CD4-positive, alpha-beta T cell treated with Interleukin-6 for 4 hours (primary cell): ENCODE measurements around the gene PCSK6.

Experiments
- DNase-seq: peaks from one replicate; pipeline ENCODE4 v3.0.0-alpha.2; 2020; ENCODE audit warnings: mixed read lengths

The PCSK6 gene

DNA sequence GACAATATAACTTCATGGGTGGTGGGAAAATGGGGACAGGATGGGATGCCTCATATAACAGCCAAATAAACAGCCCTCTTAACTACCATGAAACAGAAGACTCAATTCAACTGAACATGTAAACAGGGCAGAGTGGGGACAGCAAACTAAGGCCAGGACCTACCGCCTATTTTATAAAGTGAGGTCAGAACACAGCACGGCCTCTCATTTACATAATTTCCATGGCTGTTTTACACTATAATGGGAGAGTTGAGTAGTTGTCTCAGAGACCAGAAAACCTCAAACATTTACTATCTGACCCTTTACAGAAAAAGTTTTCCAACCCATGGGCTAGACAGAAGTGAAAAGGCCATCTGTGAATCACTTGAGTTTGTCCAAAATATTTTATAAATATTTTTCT is 137.8 kb downstream of the PCSK6 start:
- DNase-seq = no peak

DNA sequence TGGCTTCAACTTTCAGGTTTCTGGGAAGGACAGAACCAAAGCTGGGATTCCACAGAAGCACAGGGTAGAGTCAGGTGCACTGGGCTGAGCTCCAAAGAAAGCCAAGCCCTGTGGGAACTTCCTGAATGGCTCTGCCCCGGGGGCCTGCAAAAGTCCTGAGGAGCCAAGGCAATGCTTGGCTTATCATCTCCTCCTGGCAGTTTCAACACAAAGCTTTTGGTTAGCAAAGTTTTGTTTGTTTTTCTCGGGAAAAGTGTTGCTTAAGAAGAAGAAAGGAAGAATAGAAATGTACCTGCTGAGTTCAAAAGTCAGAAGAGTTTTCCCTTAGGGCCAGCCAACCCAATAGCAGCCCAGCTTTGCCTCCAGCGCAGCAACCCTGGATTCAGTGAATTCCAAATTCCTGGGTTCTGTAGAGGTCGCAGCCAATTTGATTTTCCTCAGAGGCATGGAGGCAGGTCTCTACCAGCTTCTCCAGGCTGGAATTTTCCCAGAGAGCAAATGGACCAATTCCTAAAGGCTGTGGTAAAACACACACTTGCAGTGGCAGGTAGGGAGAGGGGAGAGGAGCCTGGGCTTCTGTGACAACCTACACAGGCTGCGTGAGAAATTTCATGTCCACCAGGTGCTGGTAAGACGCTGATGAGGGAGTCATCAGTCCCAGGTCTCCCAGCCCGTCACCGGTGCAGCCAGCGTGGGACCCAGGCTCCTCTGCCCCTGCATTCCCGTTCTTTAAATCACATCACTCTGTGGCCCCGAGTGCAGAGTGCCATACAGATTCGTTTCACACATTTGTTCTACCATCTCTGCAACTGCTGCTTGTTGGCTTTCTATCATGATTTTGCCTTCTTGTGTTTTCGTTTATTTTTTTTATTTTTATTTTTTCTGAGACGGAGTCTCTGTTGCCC is 140.2 kb downstream of the PCSK6 start:
- DNase-seq = no peak

DNA sequence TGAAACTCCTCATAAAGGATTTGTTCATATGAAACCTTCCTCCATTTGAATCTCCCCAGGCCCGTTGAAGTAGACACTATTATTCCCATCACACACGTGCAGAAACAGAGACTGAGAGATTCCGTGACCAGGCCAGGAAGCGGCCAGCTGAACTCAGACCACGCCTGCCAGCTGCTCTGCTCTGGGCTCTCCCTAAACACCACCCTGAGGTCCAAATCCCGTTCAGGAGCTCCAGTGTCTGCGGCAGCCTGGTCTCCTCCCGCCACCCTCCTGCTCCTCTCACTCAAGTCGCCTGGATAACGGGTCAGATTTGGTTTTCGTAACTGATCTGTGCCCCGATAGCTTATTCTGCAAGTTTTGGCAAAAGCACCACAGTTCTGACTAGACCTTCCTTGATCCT is 140.9 kb downstream of the PCSK6 start:
- no peak for DNase-seq

DNA sequence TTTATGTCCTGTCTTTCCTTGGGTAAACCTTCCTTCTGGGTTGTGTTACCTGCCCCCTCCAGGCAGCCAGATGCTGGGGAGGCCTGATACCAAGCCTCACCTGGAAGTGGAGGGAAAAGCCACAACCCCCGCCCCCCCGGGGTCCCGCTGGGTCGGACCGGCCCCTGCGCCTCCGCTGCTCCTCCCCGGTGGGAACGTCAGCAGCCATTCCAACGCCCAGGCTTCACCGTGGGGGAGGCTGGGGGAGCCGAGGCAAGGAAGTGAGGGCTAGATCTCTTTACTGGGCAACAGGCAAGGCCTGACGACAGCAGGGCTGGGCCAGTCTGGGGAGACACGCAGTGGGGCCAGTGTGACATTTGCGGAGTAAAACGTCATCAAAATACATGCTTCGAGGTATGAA is 141.5 kb downstream of the PCSK6 start:
- DNase-seq = no peak

DNA sequence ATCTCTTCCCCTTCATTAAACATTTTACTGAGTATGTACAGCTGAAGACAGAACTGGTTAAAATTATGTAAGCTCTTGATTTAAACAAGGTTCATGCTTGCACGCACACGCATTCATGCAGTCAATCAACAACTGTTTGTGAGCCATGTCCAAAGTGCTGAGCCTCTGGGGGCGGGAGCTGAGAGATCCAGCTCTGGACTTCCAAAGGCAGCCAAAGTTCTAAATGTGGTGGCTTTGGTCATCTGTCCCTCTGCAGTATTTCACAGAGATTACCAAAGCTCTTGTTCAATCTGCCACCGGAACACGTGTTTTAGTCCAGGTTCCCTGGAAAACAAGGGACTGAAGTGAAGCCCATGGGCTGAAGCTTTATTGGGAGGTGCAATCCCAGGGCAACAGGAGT is 142.1 kb downstream of the PCSK6 start:
- DNase-seq = no peak

DNA sequence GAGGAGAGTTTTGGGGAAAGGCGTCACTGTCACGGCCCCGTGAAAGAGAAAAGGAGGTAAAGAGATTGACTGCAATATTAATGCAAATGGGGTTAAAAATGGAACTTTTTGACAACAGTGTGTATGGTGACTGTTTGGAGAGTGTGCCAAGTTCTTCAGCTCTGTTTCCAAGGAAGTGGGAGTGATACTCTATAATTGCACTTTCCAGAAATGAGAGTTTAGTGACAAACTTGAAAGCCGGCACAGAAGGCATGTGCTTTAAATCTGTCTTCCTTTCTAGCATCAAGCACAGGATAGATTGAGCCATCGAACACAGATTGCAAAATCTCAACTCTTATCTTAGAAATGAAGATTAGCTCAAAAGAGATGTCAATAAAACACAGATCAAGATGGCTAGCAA is 142.6 kb downstream of the PCSK6 start:
- DNase-seq = no peak

DNA sequence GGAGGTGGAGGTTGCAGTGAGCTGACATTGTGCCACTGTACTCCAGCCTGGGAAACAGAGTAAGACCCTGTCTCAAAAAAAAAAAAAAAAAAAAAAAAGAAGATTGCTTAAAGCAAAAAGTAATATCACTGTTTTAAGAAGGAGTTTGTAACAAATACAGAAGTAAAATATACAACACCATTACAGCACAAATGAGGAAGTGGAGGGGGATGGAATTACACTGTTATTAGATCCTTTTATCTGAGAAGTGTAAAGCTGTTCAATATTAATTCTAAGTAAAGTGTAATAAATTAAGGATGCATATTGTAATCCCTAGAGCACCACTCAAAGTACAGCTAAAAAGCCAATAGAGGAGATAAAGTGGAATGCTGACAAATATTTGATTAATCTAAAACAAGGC is 147.5 kb downstream of the PCSK6 start:
- no peak for DNase-seq

DNA sequence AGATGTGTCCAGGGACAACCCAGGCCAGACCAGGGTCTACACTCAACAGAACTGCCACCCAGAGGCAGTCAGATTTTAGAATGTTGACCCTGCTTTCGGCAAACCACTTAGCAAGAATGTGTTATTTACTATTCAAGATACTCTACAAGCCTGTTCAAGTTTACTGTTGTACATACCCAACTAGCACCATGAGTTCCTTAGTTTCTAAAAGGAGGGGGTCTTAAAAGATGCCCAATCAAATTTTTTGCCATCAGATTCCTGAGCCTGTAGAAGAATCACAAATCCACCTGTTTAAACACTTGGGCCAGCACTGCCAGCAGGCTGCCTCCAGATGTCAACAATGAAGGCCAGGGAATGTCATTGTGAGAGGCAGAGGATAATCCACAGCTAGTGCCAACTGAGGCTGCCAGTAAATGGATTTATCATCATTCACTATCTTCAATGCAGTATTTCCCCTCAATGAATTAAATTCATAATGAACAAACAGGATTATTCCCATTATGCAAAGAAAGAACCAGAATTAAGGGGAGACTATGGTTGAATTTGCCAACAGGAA is 150.9 kb downstream of the PCSK6 start:
- no peak for DNase-seq

DNA sequence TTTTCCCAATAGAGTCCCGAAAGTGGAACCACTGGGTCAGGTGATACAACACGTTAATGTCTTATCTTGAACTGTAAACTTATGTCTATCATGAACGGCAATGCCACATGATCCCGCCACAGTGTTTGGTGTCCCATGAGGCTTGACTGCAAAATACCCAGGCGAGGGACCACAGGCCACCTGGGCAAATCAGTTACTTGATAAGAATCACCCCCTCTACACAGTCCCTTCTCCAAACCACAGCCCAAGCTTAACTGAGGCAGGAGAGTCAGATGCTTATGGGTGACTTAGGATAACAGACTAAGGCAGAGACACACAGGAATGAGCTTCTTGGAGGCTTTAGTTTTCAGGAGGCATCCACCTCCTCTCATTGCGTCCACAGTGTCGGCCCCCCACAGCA is 151.5 kb downstream of the PCSK6 start:
- no peak for DNase-seq

DNA sequence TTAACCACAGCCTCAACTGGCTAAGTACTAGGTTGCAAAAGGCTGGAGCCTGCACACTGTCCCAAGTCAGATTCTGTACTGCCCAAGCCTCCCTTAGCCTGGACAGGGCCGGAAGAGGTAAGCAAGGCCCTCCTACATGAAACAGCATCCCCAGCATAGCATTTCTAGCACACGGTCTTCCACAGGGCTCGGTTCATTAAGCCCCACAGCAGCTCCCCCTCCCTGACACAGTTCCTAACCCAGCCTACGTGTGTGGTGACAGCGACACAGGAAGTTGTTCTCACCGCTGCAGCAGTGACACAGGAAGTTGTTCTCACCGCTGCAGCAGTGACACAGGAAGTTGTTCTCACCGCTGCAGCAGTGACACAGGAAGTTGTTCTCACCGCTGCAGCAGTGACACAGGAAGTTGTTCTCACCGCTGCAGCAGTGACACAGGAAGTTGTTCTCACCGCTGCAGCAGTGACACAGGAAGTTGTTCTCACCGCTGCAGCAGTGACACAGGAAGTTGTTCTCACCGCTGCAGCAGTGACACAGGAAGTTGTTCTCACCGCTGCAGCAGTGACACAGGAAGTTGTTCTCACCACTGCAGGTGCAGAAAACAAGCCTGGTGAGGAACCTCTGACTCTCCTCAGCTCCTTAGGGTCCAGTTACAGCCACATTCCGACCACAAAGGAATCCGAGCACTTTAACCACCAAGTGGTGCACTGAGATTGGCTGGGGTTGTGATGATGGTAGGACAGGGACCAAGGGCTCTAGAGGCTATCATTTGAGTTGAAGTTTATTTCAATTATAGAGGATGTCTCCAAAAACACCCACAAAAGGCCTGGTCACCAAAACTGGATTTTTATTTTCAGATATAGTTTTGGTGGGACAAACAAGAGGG is 155.4 kb downstream of the PCSK6 start:
- DNase-seq = peak; percentile 40

DNA sequence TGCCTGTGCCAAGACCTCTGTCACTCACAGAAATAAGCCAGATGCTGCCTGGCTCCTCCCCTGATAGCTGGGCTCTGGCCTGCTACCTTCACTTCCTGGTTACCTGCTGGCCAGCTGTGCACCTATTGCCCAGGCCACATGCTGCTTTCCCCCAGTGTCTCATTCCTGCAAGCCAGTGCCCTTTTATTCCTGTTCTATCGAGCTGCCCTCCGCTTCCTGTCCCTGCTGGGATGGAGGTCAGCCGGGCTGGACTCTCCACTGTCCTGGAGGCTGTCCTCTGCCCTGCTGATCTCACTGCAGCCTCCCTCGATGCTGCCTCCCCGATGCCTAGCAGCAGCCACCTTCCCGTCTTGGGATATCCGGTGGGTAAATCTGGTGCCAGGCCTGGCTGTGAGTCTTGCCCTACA is 157.4 kb downstream of the PCSK6 start:
- DNase-seq = no peak

DNA sequence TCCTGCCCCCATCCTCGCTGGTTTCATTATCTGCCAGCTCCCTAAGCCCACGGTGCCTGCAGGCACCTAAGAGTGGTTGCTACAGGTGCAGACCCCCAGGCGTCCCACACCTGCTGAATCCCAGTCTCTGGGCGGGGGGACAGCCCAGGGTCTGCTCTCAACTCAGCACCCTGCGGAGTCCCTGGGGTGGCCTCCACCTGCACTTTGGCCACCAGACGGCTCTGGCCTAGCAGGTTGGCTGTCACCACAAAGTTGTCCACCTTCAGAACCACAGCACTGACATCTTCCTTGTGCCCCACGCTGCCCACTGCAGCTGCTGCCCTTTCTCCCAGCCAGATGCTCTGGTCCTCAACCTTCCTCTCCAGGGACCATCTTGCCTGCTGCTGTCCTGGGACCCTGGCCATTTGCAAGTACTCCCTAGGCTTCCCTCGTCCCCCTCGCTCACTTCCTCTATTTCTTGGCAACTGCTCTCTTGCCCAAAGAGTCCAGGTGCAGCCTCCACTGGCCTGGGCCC is 159.6 kb downstream of the PCSK6 start:
- DNase-seq = no peak

DNA sequence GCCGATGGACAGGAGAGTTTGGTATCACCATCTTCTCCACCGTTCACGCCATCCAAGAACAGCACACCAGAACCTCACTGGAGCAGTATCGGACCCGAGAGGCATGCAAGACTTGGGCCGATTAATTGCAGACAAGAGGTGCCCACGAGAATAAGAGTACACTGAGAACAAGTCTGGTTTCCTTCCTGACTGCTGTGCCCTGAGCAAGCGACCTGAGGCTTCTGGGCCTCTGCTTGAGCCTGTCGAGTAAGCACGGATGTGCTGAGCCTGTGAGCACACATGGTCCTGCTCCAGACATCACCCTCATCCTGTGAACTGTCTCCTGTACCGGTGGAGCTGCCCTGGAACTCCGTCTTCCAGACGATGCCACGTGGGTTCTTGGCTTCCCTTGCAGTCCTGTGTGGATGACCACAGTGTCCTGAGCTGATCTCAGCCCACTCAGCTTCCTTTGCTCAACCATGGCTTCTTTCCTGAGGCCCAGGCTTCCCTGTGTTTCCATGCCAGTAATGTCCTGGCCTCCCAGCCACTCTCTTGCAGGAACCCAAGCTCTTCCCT is 160.1 kb downstream of the PCSK6 start:
- no peak for DNase-seq

DNA sequence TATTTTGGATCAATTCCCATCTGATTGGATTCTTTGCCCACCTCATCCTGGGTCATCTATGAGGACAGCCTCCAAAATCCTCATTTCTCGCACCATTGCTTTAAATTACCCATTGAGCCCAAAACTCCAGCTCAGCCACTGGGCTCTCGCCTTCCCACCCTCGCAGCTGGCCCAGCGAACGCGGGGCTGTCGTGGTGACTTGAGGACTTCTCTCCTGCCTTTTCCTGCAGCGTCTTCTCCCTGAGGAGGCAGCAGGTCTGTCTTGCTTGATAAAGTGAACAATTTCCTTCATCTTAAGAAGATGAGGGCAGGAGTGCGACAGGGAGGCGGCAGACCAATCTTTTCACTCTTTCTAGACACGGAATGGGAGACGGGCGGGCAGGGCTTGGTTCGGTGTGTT is 161.5 kb downstream of the PCSK6 start:
- DNase-seq = no peak

DNA sequence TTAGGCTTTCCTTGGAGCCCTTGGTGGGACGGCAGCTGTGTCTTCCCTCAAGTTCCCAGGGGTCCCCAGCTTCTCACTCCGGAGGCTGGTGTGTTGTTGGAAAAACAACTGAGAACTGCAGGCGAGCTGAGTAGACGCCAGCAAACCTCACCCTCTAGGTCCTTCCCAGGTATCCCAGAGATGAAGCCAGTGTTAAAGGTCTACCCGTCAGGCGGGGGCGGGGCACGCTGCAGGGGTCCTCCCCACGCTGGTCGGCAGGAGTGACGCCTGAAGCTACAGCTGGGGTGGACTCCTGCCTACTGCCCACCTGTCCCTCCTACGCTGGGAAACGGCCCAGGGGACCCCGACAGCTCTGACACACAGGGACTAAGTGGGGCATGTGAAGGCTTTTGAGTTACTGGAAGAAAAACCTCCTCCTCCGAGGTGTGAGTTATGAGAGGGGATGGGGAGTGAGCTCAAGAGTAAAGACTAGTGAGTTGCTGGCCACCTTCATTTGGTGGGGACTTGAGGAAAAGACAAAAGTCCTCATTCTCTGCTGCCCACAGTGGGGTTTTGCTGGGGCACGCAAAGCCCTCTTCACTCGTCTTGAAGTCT is 162.3 kb downstream of the PCSK6 start:
- DNase-seq = no peak

DNA sequence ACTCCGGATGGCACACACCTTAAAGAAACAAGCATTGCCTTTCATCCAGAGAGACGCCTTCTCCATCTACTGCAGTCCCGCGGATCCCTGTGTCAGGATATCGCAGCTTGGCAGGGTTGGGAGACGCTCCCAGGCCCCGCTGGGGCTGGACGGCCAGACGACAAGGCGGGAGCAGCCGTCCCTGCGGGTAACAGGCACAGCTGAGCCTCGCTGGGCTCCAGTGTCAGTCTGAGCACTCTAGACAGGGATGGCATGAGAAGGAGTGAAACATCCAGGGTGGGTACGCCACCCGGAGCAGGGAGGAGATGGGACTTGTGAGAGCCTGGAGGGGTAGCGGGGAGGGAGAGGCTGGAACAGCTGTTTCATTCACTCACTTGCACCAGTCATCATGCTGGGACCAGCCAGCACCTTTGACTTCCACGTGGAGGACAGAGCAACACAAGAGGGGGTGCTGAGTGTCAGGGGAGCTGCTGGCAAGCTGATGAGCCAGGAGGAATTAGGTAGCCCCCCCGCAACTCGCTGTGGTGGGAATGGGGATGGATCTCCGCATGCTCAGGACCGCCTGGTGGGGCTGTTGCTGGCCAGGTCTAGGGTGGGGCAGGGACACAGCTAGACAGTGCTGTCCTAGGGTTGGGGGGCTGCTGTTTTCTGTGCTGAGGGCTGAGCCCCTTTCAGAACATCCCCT is 162.9 kb downstream of the PCSK6 start:
- DNase-seq = no peak

DNA sequence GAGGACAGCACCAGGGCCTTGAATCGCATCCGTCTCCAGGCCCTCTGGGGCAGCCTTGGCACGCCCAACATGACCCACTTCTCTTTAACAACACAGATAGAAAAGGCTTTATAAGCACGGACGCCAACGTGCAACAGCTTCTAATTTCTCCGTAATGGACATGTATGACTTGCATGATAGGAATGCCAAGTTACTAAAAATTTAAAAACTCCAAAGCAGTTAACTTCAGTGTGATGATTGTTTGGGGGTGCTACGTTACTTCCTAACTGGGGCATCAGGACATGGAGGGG is 163.5 kb downstream of the PCSK6 start:
- no peak for DNase-seq

DNA sequence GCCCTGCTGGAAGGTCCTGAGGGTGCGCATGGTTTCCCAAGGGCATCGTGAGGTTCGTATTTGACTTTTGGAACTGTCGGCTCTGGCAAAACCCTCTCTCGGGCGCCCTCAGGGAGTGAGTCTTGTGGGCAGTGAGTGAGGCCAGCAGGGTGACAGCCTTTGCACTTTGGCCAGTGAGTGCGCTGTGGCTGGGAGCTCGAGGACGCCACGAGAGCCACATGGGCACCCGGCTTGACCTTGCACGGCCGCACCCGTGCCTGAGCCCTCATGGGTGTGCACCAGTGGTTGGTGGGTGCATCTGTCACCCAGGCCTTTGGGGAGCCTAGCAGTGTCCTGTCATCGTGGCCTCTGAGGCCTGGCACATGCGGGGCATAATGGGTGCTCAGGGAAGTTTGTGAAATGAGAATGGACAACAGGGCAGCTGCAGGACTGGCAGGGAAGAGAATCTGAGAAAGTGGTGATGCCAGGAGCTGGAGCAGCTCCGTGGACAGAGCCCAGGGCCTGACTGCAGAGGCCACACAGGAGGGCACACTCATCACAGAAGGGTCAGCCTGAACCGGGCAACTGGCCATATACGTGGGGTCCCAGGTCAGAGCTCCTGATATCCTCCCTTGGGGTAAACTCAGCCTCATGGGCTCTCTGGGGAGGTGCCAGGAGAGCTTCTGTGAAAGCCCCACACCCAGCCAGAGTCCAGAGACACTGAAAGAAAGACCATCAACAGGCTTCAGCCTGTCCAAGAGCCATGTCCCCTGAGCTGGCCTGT is 164.1 kb downstream of the PCSK6 start:
- no peak for DNase-seq

DNA sequence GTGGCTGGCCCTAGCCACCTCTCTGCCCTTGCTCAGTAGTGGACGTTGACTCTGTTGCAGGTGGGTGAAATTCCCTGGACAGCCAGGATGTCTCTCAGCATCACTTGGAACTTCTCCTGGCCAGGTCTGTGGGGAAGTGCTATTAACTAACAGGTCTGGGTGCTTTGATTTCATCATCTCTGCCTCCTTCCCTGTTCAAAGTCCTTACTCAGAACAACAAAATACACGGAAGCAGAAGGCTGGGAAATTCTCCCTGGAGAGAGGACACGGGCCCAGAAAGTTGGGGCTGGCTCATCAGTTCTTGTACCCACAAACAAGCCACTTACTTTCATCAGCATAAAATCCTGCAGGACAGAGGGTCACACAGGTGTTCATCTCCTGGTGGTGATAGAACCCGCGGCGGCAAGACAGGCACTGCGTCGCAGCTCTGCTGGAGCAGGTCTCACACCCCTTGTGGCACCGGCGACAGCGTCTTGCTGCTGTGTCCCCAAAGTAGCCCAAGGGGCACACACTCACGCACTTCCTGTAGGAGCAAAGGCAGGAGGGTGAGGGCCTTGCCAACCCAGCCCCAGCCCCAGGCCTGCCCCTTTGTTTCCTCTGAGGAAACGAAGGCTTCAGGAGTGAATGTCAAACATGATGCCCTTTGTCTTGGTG is 164.9 kb downstream of the PCSK6 start:
- no peak for DNase-seq

DNA sequence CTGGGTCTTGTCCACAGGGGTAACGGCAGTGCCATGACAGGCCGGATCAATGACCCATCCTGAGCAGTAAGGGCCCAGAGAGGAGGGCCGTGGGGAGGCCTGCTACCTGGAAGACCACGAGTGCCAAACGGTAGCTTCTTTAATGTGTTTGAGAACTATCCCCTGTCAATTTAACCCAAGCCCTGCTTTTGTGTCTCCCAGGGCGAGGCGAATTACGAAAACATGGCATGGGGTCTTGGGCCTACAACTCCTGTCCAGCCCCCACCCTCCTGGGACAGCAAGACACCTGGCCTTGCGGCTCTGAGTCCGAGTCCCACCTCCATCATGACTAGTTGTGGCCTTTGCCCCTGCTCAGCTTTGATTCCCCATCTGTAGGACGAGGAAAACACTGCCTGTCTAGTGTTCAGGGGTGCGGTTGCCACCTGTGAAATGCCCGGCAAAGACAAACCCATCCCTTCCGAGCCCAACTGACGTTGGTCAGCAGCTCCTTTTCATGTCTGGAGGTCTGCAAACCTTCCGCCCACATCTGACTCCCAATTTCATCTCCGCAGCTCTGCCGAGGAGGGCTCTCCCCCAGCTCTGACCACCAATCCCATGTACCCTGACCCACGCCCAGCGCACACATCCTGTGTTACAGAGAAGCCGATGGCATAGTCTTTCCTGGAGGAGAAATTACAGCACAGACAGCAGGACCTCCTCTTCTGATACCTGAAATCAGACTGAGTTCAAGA is 165.5 kb downstream of the PCSK6 start:
- no peak for DNase-seq
